Adrenal gland (tissue), 12 donors: ENCODE data around the gene ACTR3. TPM values are rescaled to one million over a fixed set of nuclear protein-coding genes. Genes with fewer than 3 reads are reported as not detected.

ENCODE experiments used
- DNase-seq, 7 donors: peaks; one replicate each; pipeline ENCODE4 v3.0.0-alpha.2; 2019 to 2020
- H3K27ac ChIP-seq, 5 donors: fragments of 200-600 bp; sonication (generic) in 4 of 5; 1 replicate in 3 of 5; 2 replicates in 2 of 5; pipeline versions ENCODE4 v1.5.1 to v1.8.0; 2016 to 2020; ENCODE audit warnings: mild to moderate bottlenecking in 1 of 5
- H3K27me3 ChIP-seq: fragments of 200-600 bp; 2 replicates; pipeline ENCODE4 v1.8.0; 2021
- H3K36me3 ChIP-seq, 2 donors: fragments of 200-600 bp; replicated peaks in 1 of 2; 1 replicate in 1 of 2; 2 replicates in 1 of 2; pipeline versions ENCODE4 v1.5.1 to v1.8.0; 2018 to 2022
- H3K4me1 ChIP-seq, 2 donors: fragments of 200-600 bp; replicated peaks in 1 of 2; 1 replicate in 1 of 2; 2 replicates in 1 of 2; pipeline versions ENCODE4 v1.5.1 to v1.8.0; 2018 to 2021
- H3K4me3 ChIP-seq, 4 donors: fragments of 200-600 bp; sonication (generic) in 3 of 4; one replicate each; pipeline ENCODE4 v1.5.1; 2016 to 2018
- H3K9me3 ChIP-seq, 3 donors: fragments of 200-600 bp; sonication (generic) in 1 of 3; replicated peaks in 1 of 3; 1 replicate in 2 of 3; 2 replicates in 1 of 3; pipeline versions ENCODE4 v1.5.1 to v1.8.0; 2016 to 2021
- CTCF ChIP-seq, 6 experiments: fragments of 450-650 bp in 4 of 6; fragments of 200-600 bp in 2 of 6; sonication (generic) in 1 of 6; IDR thresholded peaks; 1 replicate in 5 of 6; 2 replicates in 1 of 6; pipeline versions ENCODE4 v1.5.1 to v1.8.0; 2016 to 2021; ENCODE audit warnings: antibody characterized with exemption in 6 of 6, mild to moderate bottlenecking in 2 of 6, moderate library complexity in 1 of 6
- POLR2A ChIP-seq, 2 donors: fragments of 450-650 bp; IDR thresholded peaks; one replicate each; pipeline ENCODE4 v1.6.1; 2017; ENCODE audit warnings: antibody characterized with exemption in 2 of 2, mild to moderate bottlenecking in 2 of 2, moderate library complexity in 1 of 2
- WGBS, 4 donors: extraction: QIAGEN DNeasy Blood & Tissue Kit in 2 of 4; methylation state at CpG; one replicate each; pipeline versions ENCODE4 v1.1.5 to v1.1.7; 2013 to 2017; 5-methylcytosine and 5-hydroxymethylcytosine counted together
- intact Hi-C, 2 donors: fragments of 100-400 bp; cut with DNase I; formaldehyde crosslinking; loops; one replicate each; pipeline versions ENCODE4 v1.14.1 to v1.15.0; 2022 to 2023
- polyA plus RNA-seq, 3 donors: library from polyadenylated mRNA; stranded (reverse); fragments of 200-250 nt in 2 of 3; fragments of 350-450 nt in 1 of 3; fragmentation: Illumina TruSeq in 1 of 3; extraction: RNeasy Lipid Tissue Mini Kit (QIAGEN cat#74804) in 1 of 3; gene quantifications; one replicate each; pipeline ENCODE4 v1.2.3, GENCODE V29; 2013 to 2014
- total RNA-seq, 9 donors: library from RNA; depleted of rRNA in 4 of 9; stranded (reverse); fragments of >200 nt in 4 of 9; fragments of 120-200 nt in 1 of 9; fragmentation: NEBNext Ultra II Directional in 1 of 9; extraction: Animal tissue kit (Norgen Biotek cat#: 25700) in 1 of 9; gene quantifications; one replicate each; pipeline versions ENCODE4 v1.1.0 to v1.2.4, GENCODE V29; 2013 to 2023
- donor health status: healthy with polysubstance abuse.
- donor health status: Bipolar disorder and iron deficiency.
- donor health status: DM: yes; HTN: yes; CAD: no.
- donor health status: DM: no; HTN: no; CAD: no.
- donor health status: DM: no; HTN: no; CAD: no.
- donor health status: DM: yes; HTN: yes; CAD: no.

Gene ACTR3
- total and polyA plus RNA-seq, 12 donors = 28.1 to 530 (median 219) TPM

GRCh38 chr2:113872201-113872600, 17.7 kb upstream of the ACTR3 start:
- intact Hi-C loops = no loop called here

GRCh38 chr2:113873867-113874266, 16.0 kb upstream of the ACTR3 start:
- no peaks in the 10 kb centered on the region for H3K36me3 ChIP-seq
- TF ChIP-seq CTCF (IDR thresholded peaks at IDR 0.05) (no peak), POLR2A (IDR thresholded peaks at IDR 0.05) (no peak)
- H3K27me3 ChIP-seq = no peaks in the 10 kb centered on the region
- no peak overlapping the region for H3K27ac ChIP-seq
- whole genome bisulfite sequencing, 4 donors = 38 to 53% (median 48%) methylated on average over 3 of the region's 3 CpGs
- H3K4me1 ChIP-seq = peaks cover 13 to 14% of the 10 kb centered on the region in 2 donors
- DNase-seq = peak in 1 of 7 donors; percentile 31
- H3K9me3 ChIP-seq = no peaks in the 10 kb centered on the region
- intact Hi-C loops = no loop called here
- H3K4me3 ChIP-seq = no peak overlapping the region

More at GRCh38 chr2:113872201-113872600, 17.7 kb upstream of the ACTR3 start:
- Histone ChIP-seq H3K36me3 (no peaks in the 10 kb centered on the region), H3K9me3 (no peaks in the 10 kb centered on the region), H3K27ac (peak overlapping the region in 3 of 5 donors; percentile 6 to 44 (median 27)), H3K4me1 (peaks cover 13 to 14% of the 10 kb centered on the region in 2 donors), H3K4me3 (no peak overlapping the region), H3K27me3 (no peaks in the 10 kb centered on the region)
- WGBS, 4 donors = 84 to 93% (median 90%) methylated on average over 4 of the region's 4 CpGs
- no peak for DNase-seq
- TF ChIP-seq CTCF (IDR thresholded peaks at IDR 0.05) = no peak

- Histone ChIP-seq H3K4me1 (peaks cover 13 to 14% of the 10 kb centered on the region in 2 donors), H3K27ac (no peak overlapping the region), H3K36me3 (no peaks in the 10 kb centered on the region), H3K4me3 (no peak overlapping the region), H3K27me3 (no peaks in the 10 kb centered on the region), H3K9me3 (no peaks in the 10 kb centered on the region)
- TF ChIP-seq CTCF (IDR thresholded peaks at IDR 0.05) (no peak), POLR2A (IDR thresholded peaks at IDR 0.05) (no peak)
- WGBS, 4 donors = 76 to 86% (median 79%) methylated on average over 2 of the region's 2 CpGs
- no peak for DNase-seq
- intact Hi-C loops = no loop called here
Measured at GRCh38 chr2:113875135-113875534, 14.8 kb upstream of the ACTR3 start.

GRCh38 chr2:113876503-113877387, 13.1 kb upstream of the ACTR3 start:
- DNase-seq = peak in 1 of 7 donors; percentile 37
- Histone ChIP-seq H3K4me1 (peaks cover 13 to 14% of the 10 kb centered on the region in 2 donors), H3K4me3 (no peak overlapping the region), H3K27me3 (no peaks in the 10 kb centered on the region), H3K9me3 (no peaks in the 10 kb centered on the region), H3K36me3 (no peaks in the 10 kb centered on the region), H3K27ac (no peak overlapping the region)
- WGBS, 4 donors = 80 to 90% (median 85%) methylated on average over 18 to 19 of the region's 19 CpGs
- TF ChIP-seq CTCF (IDR thresholded peaks at IDR 0.05) (no peak), POLR2A (IDR thresholded peaks at IDR 0.05) (no peak)
- intact Hi-C loops = no loop called here
